AG04450 (cell line): ENCODE data around the gene CHMP5. TPM values are rescaled to one million over a fixed set of nuclear protein-coding genes. Genes with fewer than 3 reads are reported as not detected.

ENCODE experiments used
- CTCF ChIA-PET: fragments of 300-600, 350-600 bp; formaldehyde crosslinking; extraction: SDS; loops from one replicate; lab custom pipeline; 2022; ENCODE audit warnings: antibody characterized with exemption, inconsistent platforms; lab: Charles Lee
- POLR2A ChIA-PET: fragments of 350-600 bp; formaldehyde crosslinking; extraction: SDS; loops from one replicate; lab custom pipeline; 2021; ENCODE audit warnings: antibody characterized with exemption, inconsistent platforms; lab: Yijun Ruan, JAX
- DNase-seq: peaks from one replicate; pipeline ENCODE4 v3.0.0-alpha.2; 2011; ENCODE audit warnings: low read depth, low spot score
- H3K27ac ChIP-seq: one replicate; pipeline ENCODE4 v1.5.1; 2012; ENCODE audit warnings: low read depth, low read length, control low read depth
- H3K27me3 ChIP-seq: one replicate; pipeline ENCODE4 v1.6.0; 2012; ENCODE audit warnings: low read length; ENCODE audit not compliant: control insufficient read depth, insufficient read depth
- H3K4me3 ChIP-seq: 2 replicates; pipeline ENCODE4 v1.5.1; 2011; ENCODE audit warnings: mild to moderate bottlenecking, low read depth, low read length, control low read depth
- H3K9me3 ChIP-seq: 2 replicates; pipeline ENCODE4 v1.5.1; 2012; ENCODE audit warnings: low read length; ENCODE audit not compliant: control insufficient read depth, insufficient read depth
- polyA plus RNA-seq: library from polyadenylated mRNA; depleted of rRNA; stranded (reverse); fragments of >200 nt; gene quantifications from 2 replicates; pipeline ENCODE4 v1.2.3, GENCODE V29; 2011
- TF ChIP-seq, protein P1 (sequence below): IDR thresholded peaks from 2 replicates; pipeline ENCODE4 v1.5.1; 2011; ENCODE audit warnings: low read depth, low read length, control low read depth, inconsistent platforms

CHMP5 gene
- polyA plus RNA-seq, 1 experiment = 144 TPM

DNA sequence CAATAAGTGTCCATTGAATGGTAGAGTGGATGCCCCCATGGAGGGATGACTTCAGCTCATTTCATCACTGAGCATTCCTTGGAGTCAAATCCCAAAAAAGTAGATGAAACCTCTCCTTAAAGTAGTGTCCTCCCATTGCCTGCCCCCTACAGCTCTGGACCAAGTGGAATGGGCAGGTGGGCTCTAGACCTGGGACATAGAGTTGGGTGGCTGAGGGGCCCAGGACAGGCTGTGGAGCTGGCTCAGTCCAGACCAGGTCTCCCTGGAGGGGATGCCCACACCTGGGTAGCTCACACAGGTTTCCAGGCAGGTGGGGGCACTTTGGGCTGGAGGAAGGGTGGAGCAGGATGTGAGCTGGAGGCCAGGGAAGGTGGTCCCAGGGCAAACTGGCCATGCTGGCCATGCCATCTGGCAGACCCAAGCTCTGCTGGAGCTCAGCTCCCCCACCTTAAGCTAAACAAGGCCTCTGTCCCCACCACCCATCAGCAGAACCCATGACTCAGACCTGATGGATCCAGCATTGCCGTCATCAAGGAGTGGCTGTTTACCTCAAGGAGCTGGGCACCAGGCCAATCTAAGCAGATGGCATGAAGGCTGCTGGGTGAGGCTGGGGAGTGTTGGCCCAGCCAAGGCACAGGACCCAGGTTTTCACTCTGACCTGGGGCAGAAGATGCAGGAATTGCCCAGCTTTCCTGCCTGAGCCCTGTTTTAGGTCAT is 31.1 kb upstream of the CHMP5 start:
- TF ChIP-seq, protein P1, sequence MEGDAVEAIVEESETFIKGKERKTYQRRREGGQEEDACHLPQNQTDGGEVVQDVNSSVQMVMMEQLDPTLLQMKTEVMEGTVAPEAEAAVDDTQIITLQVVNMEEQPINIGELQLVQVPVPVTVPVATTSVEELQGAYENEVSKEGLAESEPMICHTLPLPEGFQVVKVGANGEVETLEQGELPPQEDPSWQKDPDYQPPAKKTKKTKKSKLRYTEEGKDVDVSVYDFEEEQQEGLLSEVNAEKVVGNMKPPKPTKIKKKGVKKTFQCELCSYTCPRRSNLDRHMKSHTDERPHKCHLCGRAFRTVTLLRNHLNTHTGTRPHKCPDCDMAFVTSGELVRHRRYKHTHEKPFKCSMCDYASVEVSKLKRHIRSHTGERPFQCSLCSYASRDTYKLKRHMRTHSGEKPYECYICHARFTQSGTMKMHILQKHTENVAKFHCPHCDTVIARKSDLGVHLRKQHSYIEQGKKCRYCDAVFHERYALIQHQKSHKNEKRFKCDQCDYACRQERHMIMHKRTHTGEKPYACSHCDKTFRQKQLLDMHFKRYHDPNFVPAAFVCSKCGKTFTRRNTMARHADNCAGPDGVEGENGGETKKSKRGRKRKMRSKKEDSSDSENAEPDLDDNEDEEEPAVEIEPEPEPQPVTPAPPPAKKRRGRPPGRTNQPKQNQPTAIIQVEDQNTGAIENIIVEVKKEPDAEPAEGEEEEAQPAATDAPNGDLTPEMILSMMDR = no peak
- ChIA-PET CTCF (interaction anchor here (0.7 kb wide), 1 partner anchor 10 kb away, joined by 3 read pairs; no protein-coding TSS in a partner anchor), POLR2A (interaction anchor here (0.7 to 2.0 kb wide), 5 partner anchors 43 to 1873 kb away, joined by 3 to 7 read pairs (median 3); partner anchors contain the start of genes B4GALT1, DNAJA1 and NFX1)
- Histone ChIP-seq H3K27ac (peak overlapping the region; percentile 63), H3K9me3 (no peaks in the 10 kb centered on the region), H3K27me3 (no peaks in the 10 kb centered on the region), H3K4me3 (no peak overlapping the region)
- DNase-seq = peak; percentile 91

DNA sequence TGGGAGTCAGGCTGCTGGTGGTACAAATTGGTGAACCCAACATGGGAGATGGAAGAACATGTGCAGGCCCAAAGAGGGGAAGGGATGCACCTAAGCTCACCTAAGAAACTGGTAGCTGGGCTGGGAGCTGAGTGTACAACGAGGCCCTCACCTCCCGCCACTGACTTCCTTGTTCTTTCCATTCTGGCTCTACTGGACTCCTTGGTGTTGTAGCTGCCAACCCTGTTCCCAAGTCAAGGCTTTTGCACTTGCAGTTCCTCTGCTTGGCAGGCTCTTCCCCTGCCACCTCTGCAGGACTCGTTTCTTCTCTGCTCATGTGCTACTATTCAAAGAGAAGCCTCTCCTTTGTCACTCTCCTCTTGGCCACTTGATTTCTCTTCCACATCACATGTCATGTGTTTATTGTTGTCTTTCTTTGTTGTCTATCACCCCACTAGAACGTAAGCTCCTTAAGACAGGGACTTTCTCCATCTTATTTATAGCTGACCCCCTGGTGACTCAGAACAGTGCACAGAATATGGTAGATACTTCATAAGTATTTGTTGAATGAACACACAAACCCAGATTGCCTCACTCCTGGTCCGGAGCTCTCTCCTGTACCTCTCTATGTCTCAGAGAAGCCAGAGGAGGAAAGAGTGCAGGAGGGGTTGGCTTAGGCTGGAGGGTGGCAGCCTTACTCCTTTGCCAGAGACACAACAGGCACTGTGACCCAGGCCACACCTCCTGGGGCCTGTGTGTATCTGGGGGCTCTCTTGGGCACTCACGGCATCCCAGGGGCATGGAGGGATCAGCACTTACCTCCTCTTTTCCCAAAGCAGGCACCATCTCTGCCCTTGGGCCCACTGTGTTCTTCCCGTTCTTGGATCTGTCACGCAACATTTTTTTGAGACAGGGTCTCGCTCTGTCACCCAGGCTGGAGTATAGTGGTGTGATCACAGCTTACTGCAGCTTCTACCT is 30.1 kb upstream of the CHMP5 start:
- DNase-seq = peak; percentile 16
- peak overlapping the region; percentile 73 for H3K27ac ChIP-seq
- CTCF ChIA-PET = interaction anchor here (4.6 kb wide), 1 partner anchor 9 kb away, joined by 22 read pairs; no protein-coding TSS in a partner anchor
- TF ChIP-seq, protein P1 = no peak
- no peaks in the 10 kb centered on the region for H3K27me3 ChIP-seq
- no peak overlapping the region for H3K4me3 ChIP-seq
- H3K9me3 ChIP-seq = no peaks in the 10 kb centered on the region
- POLR2A ChIA-PET = interaction anchor here (0.6 to 2.0 kb wide), 6 partner anchors 10 to 210 kb away, joined by 3 to 7 read pairs (median 4); partner anchors contain the start of genes B4GALT1 and DNAJA1

DNA sequence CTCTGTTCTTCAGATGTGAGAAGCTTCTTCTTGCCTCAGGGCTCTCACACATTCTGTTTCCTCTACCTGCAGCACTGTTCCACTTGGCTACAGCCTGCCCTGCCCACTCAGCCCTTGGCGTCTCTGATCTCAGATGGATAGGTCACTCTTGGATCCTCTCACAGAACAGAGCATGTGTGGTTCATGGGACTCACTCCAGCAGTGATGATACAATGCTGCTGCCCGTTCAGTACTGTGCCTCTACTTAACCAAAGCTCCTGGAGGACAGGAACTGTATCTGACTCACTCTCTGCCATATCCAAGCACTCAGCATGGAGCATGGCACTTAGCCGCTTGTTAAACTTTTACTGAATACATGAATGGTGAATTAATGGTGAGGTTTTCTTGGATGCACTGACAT is 28.3 kb upstream of the CHMP5 start:
- CTCF ChIA-PET = interaction anchor here (4.6 kb wide), 1 partner anchor 11 kb away, joined by 22 read pairs; no protein-coding TSS in a partner anchor
- POLR2A ChIA-PET = interaction anchor here (1.2 kb wide), 1 partner anchor 12 kb away, joined by 3 read pairs; no protein-coding TSS in a partner anchor
- Histone ChIP-seq H3K27me3 (no peaks in the 10 kb centered on the region), H3K4me3 (no peak overlapping the region), H3K27ac (no peak overlapping the region), H3K9me3 (no peaks in the 10 kb centered on the region)
- TF ChIP-seq, protein P1 = no peak
- no peak for DNase-seq

DNA sequence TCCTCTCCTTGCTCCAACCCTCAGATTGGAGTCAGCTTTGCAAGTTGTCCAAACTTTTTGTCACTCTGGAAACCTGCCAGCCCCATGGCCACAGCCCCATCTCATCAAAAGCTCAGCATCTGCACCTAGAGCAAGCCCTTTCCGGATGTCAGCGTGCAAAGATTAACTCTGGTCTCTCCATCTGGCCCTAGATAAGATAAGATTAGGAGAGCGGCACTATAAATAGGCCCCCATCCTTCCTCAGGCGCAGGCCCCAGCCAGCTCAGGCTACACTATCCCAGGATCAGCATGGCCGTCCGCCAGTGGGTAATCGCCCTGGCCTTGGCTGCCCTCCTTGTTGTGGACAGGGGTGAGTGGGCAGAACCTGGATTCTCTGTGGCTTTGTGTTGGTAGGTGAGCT is 24.9 kb upstream of the CHMP5 start, which contains the start of gene SPINK4:
TSS of gene SPINK4 (plus strand) at position 247 of the 400 bp plus-strand sequence. CDS start at position 289, 42 bp downstream.
- POLR2A ChIA-PET = no interaction called here
- H3K4me3 ChIP-seq = no peak within 1 kb of the TSS
- TF ChIP-seq, protein P1 = no peak
- DNase-seq = no peak
- no peak within 1 kb of the TSS for H3K27ac ChIP-seq
- H3K9me3 ChIP-seq = no peaks in the 10 kb centered on the region
- CTCF ChIA-PET = no interaction called here
- no peaks in the 10 kb centered on the region for H3K27me3 ChIP-seq
